Measurements from ENCODE around the gene RAD17.
"Not testable (repeated sequence)": the region's sequence is repeated elsewhere in the genome, so short reads cannot be mapped to it uniquely, and the experiment has no call there.

RAD17 gene

DNA sequence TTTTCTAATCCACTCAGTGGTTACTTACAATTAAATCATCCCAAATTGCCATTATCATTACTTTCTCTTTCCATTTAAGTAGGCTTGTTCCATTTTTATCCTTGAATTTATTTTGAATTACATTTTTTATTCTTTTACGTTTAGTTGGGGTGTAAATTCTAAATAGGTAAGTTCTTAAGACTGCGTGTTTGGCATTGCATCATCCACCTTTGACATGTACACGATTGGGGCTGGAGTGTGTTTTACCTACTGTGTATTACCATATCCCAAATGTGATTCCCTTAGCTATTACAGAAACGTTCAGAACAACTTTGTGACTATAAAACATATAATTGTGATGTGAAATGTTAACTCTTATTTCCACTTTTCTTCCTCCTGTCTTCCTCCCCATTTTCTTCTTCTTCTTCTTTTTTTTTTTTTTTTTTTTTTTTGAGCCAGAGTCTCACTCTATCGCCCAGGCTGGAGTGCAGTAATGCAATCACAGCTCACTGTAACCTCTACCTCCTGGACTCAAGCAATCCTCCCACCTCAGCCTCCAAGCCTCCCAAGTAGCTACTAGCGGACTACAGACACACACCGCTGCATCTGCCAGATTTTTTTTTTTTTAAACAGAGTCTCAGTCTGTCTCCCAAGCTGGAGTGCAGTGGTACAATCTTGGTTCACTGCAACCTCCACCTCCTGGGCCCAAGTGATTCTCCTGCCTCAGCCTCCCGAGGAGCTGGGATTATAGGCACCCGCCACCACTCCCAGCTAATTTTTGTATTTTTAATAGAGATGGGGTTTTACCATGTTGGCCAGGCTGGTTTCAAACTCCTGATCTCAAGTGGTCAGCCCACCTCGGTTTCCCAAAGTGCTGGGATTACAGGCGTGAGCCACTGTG is 62.0 kb downstream of the RAD17 start:
- H3K4me3 ChIP-seq (ENCODE audit: low read depth, low read length) = no peak overlapping the region
- TF ChIP-seq, protein P1, sequence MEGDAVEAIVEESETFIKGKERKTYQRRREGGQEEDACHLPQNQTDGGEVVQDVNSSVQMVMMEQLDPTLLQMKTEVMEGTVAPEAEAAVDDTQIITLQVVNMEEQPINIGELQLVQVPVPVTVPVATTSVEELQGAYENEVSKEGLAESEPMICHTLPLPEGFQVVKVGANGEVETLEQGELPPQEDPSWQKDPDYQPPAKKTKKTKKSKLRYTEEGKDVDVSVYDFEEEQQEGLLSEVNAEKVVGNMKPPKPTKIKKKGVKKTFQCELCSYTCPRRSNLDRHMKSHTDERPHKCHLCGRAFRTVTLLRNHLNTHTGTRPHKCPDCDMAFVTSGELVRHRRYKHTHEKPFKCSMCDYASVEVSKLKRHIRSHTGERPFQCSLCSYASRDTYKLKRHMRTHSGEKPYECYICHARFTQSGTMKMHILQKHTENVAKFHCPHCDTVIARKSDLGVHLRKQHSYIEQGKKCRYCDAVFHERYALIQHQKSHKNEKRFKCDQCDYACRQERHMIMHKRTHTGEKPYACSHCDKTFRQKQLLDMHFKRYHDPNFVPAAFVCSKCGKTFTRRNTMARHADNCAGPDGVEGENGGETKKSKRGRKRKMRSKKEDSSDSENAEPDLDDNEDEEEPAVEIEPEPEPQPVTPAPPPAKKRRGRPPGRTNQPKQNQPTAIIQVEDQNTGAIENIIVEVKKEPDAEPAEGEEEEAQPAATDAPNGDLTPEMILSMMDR (IDR thresholded peaks at IDR 0.05; ENCODE audit: borderline replicate concordance, insufficient read depth, low read depth, low read length) = no peak

DNA sequence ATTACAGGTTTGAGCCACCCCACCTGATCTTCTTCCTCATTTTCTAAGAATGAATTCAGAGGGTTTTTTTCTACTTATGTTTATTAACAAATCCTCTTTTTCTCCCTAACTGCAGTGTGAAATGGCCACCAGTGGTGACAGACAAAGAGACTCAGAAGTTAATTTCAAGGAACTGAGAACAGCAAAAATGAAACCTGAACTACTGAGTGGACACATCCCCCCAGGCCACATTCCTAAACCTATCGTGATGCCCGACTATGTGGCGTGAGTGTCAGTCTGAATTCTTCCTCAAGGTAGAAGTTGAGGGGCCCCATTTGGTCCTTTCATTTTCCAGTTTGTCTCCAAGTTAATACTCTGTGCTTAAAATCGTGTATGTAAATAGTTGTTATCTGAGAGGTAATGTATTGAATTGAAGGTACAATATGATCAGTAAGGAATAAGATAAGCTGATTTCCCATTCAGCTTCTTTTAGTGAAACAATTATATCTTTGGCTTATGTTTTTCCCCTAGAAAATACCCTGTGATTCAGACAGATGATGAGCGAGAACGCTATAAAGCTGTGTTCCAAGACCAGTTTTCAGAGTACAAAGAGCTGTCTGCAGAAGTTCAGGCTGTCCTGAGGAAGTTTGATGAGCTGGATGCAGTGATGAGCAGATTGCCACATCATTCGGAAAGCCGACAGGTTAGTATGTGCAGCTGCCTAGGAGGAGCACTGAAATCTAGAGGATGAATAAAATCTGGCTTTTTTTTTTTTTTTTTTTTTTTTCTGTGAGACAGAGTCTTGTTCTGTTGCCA is 63.0 kb downstream of the RAD17 start:
- TF ChIP-seq, protein P1 (IDR thresholded peaks at IDR 0.05; ENCODE audit: borderline replicate concordance, insufficient read depth, low read depth, low read length) = no peak
- peak overlapping the region; percentile 16 for H3K4me3 ChIP-seq (ENCODE audit: low read depth, low read length)

DNA sequence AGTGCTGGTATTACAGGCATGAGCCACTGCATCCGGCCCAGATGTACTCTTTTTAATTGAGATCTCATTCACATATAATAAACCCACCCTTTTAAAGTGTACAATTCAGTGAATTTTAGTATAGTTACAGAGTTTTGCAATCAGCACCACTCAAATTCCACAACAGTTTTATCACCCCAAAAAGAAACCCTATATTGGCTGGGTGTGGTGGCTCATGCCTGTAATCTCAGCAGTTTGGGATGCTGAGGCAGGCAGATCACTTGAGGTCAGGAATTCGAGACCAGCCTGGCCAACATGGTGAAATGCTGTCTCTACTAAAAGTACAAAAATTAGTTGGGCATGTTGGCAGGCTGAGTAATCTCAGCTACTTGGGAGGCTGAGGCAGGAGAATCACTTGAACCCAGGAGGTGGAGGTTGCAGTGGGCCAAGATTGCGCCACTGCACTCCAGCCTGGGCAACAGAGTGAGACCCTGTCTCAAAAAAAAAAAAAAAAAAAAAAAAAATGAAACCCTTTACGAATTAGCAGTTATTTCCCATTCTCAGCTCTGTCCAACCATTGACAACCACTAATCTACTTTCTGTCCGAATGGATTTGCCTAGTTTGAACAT is 65.8 kb downstream of the RAD17 start:
- not testable (repeated sequence) for H3K4me3 ChIP-seq (ENCODE audit: low read depth, low read length)

DNA sequence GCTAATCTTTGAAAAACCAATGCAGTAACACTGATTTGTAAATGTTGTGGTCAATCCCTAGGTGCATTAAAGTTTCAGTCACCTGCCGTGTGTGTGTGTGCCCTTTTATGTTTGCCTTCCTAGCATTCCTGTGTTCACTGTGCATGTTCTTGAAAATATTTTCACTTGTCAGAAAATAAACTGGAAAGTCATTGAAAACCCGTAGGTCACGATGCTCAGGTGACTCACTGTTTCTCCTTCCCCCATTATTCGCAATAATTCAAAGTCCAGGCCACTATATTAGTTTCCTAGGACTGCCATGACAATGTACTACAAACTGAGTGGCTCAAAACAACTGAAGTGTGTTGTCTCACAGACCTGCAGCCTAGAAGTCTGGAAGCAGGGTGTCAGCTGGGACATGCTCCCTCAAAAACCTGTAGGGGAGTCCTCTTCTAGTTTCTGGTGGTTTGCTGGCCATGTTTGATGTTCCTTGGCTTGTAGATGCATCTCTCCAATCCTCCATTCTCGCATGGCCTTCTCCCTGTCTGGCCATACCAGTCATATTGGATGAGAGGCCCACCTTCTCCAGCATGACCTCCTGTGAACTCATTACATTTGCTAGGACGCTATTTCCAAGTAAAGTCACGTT is 74.6 kb downstream of the RAD17 start:
- TF ChIP-seq, protein P1 (IDR thresholded peaks at IDR 0.05; ENCODE audit: borderline replicate concordance, insufficient read depth, low read depth, low read length) = no peak
- H3K4me3 ChIP-seq (ENCODE audit: low read depth, low read length) = no peak overlapping the region

DNA sequence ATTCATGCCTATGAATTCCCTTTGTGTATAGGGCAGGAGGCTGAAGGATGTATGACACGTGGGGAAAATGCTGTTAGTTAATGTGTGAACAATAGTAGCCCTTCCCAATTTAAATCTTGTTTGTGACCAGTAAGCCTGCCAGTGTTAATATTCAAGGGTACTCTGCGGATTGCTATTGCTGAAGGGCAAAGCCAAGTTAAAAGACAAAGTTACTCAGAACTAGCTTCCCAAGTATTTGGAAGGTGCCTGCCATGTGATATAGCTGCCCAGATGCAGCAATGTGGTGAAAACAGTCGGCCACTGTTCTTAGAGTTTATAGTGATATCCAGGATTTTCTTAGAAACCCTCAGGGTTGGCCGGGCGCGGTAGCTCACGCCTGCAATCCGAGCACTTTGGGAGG is 79.9 kb downstream of the RAD17 start:
- TF ChIP-seq, protein P1 (IDR thresholded peaks at IDR 0.05; ENCODE audit: borderline replicate concordance, insufficient read depth, low read depth, low read length) = no peak

DNA sequence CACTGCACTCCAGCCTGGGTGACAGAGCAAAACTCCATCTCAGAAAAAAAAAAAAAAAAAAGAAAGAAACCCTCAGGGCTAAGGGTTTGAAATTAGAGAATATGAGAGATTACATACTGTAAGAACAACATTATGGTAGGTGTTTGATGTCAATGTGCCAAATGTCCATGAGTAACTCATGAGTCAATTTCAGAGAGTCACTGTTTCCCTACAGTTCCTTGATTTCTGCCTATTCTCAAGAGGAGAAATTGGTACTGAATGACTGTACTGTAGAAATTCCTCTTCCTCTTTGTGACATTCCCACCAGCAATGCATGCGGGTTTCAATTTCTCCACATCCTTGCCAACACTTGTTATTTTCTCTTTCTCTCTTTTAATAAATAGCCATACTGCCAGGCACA is 80.5 kb downstream of the RAD17 start:
- no peak overlapping the region for H3K4me3 ChIP-seq (ENCODE audit: low read depth, low read length)
- TF ChIP-seq, protein P1 (IDR thresholded peaks at IDR 0.05; ENCODE audit: borderline replicate concordance, insufficient read depth, low read depth, low read length) = no peak

More for the DNA sequence above, 79.9 kb downstream of the RAD17 start:
- H3K4me3 ChIP-seq (ENCODE audit: low read depth, low read length) = no peak overlapping the region

DNA sequence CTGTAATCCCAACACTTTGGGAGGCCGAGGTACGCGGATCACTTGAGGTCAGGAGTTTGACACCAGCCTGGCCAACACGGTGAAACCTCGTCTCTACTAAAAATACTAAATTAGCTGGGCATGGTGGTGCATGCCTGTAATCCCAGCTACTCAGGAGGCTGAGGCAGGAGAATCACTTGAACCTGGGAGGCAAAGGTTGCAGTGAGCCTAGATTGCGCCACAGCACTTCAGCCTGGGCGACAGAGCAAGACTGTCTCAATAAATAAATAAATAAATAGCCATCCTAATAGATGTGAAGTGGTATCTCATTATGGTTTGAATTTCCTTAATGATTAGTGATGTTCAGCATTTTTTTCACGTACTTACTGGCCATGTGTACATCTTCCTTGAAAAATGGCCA is 80.9 kb downstream of the RAD17 start:
- not testable (repeated sequence) for H3K4me3 ChIP-seq (ENCODE audit: low read depth, low read length)

Measured in GM12875 (cell line).